Stimulated activated CD4-positive, alpha-beta T cell treated with anti-CD3 and anti-CD28 coated beads, Interleukin-12 subunit alpha, Interleukin-12 subunit beta, amount 100 ng/mL, for 48 hours (primary cell): ENCODE data around the gene EPM2A.

Source experiments
- DNase-seq, 3 donors: peaks; one replicate each; pipeline ENCODE4 v3.0.0-alpha.2; 2020; ENCODE audit warnings: low read depth in 2 of 3, low spot score in 1 of 3

EPM2A gene

DNA sequence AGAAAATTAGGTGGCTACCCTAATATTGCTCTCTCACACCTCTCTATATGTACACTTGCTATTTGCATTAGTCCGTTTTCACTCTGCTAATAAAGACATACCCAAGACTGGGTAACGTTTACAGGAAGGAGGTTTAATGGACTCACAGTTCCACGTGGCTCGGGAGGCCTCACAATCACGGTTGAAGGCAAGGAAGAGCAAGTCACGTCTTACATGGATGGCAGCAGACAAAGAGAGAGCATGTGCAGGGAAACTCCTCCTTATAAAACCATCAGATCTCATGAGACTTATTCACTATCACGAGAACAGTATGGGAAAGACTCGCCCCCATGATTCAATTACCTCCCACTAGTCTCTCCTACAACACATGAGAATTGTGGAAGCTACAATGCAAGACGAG, 53.4 kb downstream of the EPM2A start:
- DNase-seq = no peak

DNA sequence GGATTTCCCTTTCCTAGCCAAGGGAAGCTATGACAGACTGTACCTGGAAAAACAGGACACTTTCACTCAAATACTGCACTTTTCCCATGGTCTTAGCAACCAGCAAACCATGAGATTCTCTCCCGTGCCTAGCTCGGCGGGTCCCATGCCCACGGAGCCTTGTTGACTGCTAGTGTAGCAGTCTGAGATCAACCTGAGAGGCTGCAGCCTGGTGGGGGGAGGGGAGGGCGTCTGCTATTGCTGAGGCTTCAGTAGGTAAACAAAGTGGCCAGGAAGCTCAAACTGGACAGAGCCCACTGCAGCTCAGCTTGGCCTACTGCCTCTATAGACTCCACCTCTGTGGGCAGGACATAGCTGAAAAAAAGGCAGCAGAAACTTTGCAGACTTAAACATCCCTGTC, 61.8 kb downstream of the EPM2A start:
- DNase-seq = no peak

DNA sequence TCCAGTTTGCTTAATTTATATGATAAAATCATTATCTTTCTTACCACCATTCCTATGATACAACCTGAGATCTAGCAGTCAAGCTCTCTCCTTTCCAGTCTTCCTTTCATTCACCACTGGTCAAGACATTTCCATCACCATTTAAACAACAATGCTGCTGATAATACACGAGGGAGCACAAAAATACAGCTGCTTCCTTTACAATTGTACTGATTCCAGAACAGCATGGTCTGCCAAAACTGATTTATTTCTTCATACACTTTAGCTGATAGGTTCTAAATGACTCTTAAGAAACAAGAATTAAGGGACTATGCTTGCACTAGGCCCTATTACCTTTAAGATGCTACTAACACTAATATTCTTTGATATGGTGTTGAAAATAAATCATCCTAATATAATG, 65.0 kb downstream of the EPM2A start:
- no peak for DNase-seq

DNA sequence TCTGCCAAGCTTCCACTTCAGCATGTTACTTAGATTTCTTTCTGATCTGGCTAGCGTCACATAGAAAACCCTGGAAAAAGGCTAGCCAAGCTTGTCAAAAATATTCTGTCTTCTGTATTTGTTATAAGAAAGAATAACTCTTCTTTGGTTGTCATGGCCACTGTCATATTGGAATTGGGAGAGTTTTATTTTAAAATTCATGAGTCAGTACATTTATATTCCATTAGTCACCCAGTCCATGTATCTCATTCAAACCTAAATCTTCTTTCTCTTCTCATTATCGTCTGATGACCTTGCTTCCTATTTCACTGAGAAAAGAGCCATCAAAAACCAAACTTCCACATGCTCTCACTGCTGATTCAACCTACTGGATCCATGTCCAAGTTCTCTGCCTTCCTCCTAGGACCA, 65.7 kb downstream of the EPM2A start:
- no peak for DNase-seq

DNA sequence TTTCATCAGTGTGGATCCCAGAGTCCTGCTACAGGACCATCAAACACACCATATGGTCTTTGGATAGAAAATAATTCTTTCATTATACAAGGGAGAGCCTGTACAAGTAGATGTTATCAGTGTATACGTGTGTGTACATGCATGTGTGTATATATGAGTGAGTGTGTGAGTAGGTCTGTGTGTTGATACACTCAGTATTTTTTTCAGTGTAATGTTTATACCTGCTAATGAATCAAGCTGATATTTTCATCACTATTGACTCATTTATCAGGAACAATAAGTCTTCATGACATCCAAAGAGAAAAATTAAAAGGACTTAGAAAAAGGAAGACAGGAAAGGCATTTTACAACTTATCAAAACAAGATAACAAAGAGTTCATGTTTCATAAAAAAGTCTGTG, 66.5 kb downstream of the EPM2A start:
- no peak for DNase-seq

DNA sequence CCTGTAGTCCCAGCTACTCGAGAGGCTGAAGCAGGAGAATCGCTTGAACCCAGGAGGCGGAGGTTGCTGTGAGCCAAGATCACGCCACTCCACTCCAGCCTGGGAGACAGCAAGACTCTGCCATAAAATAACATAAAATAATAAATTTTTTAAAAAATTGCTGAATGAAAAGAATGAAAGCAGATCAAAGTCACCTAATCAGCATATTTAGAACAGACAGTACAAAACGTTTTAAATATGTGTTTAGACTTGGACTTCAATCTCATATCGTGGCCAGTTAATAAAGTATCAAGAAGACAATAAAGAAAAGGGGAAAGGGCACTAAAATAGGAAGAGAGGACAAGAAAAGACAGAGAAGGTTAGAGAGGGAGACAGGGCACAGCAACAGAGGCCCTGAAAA, 74.6 kb downstream of the EPM2A start:
- no peak for DNase-seq

DNA sequence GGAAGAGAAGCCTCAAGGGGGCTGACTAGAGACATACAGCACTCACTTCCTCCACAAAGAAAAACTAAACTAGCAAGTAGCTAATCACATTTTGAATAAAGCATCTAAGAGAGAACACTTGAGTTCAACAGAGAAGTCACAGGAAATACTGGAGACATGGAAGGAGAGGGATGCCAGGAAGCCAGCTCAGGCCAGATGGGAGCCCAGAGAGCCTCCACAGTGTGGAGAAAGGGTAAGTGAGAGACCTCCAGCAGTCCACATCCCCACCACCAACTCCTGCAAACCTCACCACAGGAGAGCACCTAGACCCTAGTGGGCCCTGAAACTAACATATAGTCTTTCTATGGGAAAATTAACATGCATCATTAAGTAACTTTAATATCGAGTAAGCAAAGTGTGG, 79.2 kb downstream of the EPM2A start:
- DNase-seq = no peak

DNA sequence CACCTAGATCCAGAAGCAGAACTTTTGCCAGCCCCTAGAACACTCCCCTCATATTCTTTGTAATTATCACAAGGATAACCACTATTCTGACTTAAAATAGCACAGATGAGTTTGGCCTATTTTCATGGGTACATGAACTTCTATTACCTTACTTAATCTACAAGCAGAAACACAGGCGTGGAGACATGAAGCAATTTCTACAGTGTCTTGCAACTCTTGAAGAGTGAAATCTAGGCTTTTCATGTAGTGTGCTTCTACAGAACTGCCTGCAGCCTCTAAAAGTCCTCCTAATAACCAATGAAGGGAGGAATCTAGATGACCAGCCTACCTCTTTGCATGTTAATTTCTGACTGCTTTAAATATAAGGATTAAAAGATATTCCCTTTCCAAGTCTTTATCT, 82.7 kb downstream of the EPM2A start:
- no peak for DNase-seq

DNA sequence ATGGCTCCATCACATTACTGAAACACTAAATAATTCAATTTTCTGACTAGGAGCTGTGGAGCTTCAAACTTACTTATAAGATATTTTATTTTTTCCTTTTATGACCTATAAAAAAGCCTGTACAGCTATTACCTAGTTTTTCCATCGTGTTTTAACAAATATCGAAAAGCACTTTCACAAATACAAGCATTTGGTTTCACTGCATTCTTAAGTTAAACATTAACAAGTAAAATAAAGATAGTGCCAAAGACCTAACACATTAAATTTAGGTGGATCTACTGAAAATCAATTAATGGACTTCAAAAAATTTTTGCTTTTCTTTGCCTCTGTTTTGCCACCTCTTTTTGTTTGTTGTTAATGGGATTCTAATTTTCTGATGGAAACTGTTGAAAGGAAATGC, 83.3 kb downstream of the EPM2A start:
- DNase-seq = no peak

DNA sequence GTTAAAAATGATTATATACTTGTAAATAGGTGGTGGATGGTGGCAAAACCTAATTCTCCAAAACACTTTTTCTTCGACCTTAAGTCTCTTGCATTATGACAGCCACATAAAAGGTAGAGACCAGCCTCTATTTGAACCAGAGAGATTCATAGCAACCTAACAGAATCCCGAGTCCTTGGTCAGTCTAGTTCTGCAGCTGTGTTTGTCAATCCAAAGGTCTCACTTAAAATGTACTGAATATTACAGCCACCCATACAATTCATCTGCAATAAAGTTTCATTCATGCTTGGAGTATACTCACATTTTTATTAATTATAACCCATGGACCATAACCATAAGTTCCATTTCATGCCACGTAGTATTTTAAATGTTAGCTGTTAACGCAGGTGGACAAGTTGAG, 87.2 kb downstream of the EPM2A start:
- DNase-seq = no peak

DNA sequence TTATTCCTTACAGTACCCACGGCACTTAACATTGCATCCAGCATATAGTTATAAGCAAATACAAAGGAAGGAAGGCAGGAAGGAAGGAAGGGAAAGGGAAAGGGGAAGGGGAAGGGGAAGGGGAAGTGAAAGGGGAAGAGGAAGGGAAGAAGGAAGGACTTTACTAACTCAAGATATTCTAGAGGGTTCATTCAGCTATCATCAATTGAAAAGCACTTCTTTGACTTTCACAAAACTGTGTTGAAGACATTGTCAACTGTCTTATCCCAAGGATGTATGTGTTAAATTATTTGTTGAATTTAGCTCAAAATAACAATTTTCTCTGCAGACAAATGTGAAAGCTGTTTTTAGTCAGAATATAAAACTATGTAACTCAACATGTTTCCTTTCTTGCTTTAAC, 87.7 kb downstream of the EPM2A start:
- no peak for DNase-seq

DNA sequence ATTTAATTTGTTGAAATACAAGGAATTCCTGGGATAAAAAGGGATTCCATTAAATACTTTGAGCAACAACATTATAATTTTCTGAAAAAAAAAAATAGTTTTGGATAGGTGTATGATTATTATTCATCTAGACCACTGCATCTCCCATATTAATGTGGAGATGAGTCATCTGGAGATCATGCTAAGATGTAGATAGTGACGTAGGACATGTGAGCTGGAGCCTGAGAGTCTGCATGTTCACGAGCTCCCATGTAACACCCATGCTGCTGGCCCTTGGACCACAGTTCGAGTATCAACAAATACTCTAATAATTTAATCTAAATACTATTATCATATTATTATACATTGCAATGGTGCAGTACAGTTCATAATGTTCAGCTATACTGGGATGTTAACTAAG, 91.6 kb downstream of the EPM2A start:
- no peak for DNase-seq

DNA sequence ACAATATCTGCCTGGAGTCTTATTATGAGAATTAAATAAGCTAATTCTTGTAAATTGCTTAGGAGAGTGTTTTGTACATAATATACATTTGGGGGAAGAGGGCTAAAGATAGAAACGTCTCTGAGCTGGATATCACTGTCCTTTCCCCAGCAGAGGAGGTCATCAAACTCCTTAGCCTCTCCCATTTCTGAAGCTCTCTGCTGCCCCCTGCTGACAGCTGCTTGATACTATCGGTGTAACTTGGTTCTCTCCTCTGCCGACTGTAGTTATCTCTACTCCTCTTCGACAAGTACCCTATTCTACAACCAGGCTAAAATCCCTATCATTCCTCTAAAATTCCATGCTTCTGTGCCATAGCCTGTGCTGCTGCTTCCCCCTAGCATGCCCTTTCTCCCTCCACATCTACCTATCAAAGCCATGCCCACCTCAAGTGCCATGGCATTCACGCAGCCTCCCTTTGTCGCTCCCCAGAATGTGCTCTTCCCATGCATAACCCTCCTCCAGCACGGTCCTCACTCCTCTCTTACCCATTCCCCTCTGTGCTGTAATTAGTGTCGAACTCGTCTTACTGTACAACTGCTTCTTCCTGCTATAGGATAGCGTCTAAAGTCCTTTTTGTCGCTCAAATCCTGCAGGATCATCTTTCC, 101.2 kb downstream of the EPM2A start:
- DNase-seq = peak; percentile 61 to 81 (median 77)

DNA sequence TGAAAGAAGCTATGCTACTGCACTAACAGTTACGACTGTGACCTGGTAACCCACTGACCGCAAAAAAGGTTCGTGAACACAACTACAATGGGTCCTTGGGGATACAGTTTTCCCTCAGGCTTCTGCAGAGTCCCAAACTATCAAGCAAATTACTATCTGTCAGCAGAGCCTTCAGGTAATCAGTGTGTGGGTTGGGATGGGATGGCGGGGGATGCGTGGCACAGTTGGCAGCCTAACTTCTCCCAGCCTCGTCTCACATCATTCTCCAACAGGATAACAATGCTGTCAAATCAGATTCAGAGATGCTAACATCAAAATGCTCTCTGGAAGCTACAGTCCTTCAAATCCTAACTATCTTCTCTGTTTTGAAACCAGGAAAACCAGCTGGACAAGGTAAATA, 102.3 kb downstream of the EPM2A start:
- no peak for DNase-seq

DNA sequence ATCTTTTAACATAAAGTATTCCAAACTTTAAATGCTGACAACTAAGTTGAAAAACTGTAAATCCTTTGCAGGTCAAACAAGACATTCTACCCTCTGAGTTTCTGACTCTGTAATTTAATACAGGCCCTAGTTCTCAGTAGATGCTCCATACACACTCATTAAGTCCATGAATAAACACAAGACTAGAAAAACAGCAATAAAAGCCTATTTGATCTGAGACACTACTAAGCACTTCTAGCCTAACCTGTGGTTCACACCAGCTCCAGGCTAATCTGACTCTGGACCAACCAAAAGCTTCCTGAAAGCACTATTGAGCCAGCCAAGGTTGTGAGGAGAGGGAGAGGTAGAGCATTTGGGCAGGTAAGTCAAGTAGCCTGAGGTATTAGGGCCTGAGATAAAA, 103.9 kb downstream of the EPM2A start:
- no peak for DNase-seq

DNA sequence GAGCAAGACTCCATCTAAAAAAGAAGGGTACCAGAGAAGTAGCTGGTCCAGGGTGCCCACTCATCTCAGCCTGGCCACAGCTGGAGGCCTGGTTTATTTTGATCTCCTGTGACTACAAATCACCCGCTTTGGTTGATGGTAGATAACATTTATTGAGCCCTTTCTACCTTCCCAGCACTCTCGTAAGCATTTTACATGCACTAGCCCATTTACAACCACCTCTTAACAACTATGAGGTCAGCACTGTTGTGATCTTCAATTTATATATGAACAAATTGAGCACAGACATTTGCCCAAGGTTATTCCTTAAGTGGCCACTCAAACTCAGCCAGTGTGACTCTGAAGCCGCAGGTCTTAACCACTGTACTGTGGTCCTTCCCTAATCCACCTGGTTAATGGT, 104.7 kb downstream of the EPM2A start:
- no peak for DNase-seq

DNA sequence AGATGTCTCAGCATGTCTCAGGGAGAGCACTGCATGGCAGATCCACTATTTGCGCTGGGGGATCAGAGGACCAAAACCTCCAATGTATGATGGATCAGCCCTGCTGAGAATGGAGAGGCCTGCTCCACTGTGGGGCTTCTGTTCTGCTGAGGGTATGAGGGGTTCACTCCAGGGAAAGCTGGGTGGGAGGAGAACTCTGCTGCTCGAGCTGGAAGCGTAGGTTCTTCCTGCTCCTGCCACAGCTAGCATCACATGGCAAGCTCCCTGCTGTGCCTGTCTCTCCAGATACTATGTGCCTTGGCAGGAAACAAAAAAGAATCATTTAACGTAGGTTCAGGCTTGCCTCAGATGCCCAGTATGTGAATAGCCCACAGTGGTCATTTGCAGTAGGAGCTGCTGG, 105.8 kb downstream of the EPM2A start:
- DNase-seq = no peak

DNA sequence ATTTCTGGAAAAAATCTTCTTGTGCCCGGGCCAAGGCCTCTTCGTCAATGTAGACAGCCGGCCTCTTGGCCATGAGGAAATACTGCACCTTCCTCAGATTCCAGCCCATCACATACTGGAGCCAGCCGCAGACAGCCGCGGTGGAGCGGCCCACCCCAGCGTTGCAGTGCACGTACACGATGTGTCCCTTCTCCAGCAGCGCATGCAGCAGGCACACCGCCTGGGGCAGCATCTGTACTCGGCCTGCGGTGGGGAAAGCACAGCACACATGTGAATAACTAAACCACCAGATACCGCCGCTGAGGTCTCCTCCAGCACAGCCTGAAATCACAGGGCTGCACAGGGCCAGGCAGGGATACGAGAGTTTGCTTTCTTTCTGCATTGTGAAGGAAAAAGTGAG, 107.9 kb downstream of the EPM2A start:
- no peak for DNase-seq

DNA sequence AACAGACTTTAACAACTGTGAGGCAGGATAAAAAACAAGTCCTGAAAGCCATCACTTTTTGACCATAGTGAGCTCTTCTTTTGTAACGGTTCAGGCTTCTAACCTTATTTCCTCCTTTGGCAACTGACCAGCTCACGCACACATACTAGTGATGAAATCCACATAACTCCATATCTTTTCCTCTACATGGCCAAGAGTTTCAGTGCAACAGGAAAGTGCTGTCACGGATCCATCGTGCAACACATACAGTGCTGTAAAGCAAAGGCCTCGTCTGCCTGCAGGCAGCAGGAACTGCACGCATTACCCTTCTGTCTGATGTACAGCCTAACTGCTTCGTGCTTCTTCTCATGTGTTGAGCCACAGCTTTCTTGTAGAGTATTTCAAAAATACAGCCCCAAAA, 108.5 kb downstream of the EPM2A start:
- no peak for DNase-seq

DNA sequence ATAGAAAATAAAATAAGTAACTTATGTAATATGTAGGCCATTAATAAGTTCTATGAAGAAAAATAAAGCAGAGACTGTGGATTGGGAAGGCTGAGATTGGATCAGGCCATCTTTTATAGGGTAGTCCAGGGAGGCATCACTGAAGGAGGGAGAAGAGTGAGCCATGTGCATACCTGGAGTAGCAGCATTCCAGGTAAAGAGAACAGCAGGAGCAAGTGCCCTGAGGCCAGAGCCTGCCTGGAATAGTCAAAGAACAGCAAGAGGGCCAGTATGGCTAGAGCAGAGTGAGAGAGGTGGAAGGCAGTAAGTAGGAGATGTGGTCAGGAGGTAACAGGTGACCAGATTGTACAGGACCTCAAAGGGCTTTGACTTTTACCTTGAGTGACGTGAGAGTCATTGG, 112.1 kb downstream of the EPM2A start:
- no peak for DNase-seq

DNA sequence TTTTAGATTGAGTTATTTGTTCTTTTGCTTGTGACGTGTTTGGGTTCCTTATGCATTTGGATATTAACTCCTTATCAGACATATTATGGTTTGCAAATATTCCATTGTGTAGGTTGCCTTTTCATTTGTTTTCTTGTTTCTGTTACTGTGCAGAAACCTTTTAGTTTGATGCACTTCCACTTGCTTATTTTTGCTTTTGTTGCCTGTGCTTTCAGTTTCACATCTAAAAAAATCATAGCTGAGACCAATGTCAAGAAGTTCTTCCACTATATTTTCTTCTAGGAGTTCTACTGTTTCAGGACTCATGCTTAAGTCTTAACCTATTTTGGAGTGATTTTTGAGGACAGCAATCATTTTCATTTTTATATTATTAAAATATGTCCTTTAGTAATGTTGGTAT, 113.5 kb downstream of the EPM2A start:
- no peak for DNase-seq

DNA sequence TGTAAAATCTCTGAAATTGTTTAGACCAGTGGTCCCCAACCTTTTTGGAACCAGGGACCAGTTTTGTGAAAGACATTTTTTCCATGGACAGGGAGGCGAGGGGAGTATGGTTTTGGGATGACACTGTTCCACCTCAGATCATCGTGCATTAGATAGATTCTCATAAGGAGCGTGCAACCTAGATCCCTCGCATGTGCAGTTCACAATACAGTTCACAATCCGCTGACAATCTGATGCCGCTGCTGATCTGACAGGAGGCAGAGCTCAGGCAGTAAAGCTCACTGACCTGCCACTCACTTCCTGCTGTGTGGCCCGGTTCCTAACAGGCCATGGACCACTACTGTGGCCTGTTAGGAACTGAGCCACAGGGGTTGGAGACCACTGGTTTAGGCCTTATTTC, 115.2 kb downstream of the EPM2A start:
- no peak for DNase-seq

DNA sequence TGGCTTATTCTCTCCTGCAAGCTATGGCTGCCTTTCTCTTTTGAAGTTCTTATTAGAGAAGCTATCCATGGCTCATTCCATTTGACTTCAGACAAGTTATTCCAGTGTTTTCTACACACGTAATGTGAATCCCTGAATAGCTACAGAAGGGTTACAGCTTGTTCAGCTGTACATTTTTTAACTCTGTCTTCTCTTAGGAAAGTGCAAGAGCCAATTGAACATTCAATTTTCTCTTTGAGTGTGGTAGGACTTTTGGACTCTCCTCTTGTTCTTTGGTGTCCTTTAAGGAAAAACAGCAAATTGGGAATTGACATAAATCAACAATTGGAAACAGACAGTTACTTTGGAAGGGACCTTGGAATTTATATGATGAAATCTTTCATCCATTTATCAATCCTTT, 125.8 kb downstream of the EPM2A start:
- no peak for DNase-seq

DNA sequence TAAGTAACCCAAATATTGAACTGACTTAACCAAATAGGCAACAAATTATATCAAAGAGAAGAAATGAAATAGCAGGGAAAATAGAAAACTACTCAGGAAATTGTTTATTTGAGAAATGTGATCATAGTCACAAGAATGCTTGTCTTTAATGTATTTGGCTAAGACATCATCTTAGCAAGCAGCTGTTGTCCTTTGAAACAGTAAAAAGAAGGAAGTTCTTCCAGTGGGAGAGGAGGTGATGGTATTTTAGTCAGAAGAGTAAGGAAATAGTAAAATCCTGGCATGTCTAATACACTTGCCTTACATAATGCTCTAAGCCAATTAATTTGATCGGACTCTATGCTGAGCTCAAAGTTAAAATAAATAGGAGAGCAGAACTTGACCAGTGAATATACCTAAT, 126.5 kb downstream of the EPM2A start:
- DNase-seq = no peak
